HEK293T (cell line): ENCODE results near the gene CLDN8.

Experiments
- ARNT ChIP-seq: fragments of 450-650 bp; IDR thresholded peaks from 2 replicates; pipeline ENCODE4 v1.6.1; 2017; ENCODE audit warnings: mild to moderate bottlenecking
- BHLHE40 ChIP-seq: fragments of 450-650 bp; IDR thresholded peaks from 2 replicates; pipeline ENCODE4 v1.6.1; 2016; ENCODE audit warnings: mild to moderate bottlenecking, moderate library complexity, borderline replicate concordance
- CTBP1 ChIP-seq: fragments of 450-650 bp; IDR thresholded peaks from 2 replicates; pipeline ENCODE4 v1.6.1; 2016; ENCODE audit warnings: borderline replicate concordance
- ELF4 ChIP-seq: fragments of 450-650 bp; IDR thresholded peaks from 2 replicates; pipeline ENCODE4 v1.6.1; 2017; ENCODE audit warnings: antibody characterized with exemption
- FOXA1 ChIP-seq: fragments of 450-650 bp; IDR thresholded peaks from 2 replicates; pipeline ENCODE4 v1.6.1; 2016; ENCODE audit warnings: mild to moderate bottlenecking
- FOXK2 ChIP-seq: fragments of 450-650 bp; IDR thresholded peaks from 2 replicates; pipeline ENCODE4 v1.6.1; 2016; ENCODE audit warnings: mild to moderate bottlenecking
- HDGF ChIP-seq: fragments of 450-650 bp; IDR thresholded peaks from 2 replicates; pipeline ENCODE4 v1.6.1; 2017; ENCODE audit warnings: antibody characterized with exemption, borderline replicate concordance
- NFRKB ChIP-seq: fragments of 450-650 bp; IDR thresholded peaks from 2 replicates; pipeline ENCODE4 v1.6.1; 2016; ENCODE audit warnings: mild to moderate bottlenecking, moderate library complexity
- SP1 ChIP-seq: fragments of 450-650 bp; IDR thresholded peaks from 2 replicates; pipeline ENCODE4 v1.6.1; 2017
- TARDBP ChIP-seq: fragments of 450-650 bp; IDR thresholded peaks from 2 replicates; pipeline ENCODE4 v1.6.1; 2016
- TF ChIP-seq, protein P1 (sequence below): fragments of 450-650 bp; IDR thresholded peaks from 2 replicates; pipeline ENCODE4 v1.6.1; 2016

DNA sequence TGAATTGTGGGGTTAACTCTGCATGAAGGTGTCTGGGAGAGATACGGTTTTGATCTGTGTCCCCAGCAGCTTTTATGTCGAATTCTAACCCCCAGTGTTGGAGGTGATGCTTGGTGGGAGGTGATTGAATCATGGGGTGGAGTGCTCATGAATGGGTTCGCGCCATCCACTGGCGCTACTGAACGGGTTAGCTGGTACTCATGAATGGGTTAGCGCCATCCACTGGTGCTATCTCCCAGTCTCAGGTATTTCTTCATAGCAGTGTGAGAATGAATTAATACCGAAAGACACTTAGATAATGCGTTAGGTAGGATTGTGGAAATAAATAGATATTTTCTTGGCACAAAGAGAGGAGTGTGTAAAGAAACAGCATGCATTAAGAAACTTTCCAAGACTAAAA lies 32.9 kb upstream of the CLDN8 start:
- TF ChIP-seq, protein P1, sequence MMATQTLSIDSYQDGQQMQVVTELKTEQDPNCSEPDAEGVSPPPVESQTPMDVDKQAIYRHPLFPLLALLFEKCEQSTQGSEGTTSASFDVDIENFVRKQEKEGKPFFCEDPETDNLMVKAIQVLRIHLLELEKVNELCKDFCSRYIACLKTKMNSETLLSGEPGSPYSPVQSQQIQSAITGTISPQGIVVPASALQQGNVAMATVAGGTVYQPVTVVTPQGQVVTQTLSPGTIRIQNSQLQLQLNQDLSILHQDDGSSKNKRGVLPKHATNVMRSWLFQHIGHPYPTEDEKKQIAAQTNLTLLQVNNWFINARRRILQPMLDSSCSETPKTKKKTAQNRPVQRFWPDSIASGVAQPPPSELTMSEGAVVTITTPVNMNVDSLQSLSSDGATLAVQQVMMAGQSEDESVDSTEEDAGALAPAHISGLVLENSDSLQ = no peak
- no peak for TF ChIP-seq ARNT
- TF ChIP-seq BHLHE40 = no peak
- no peak for TF ChIP-seq SP1
- TF ChIP-seq FOXK2 = no peak
- TF ChIP-seq HDGF = no peak
- TF ChIP-seq ELF4 = no peak
- no peak for TF ChIP-seq FOXA1
- no peak for TF ChIP-seq CTBP1
- TF ChIP-seq TARDBP = no peak
- no peak for TF ChIP-seq NFRKB
